HG03095 (cell line): Measurements from ENCODE around the gene AEBP2.
A peak's percentile ranks its signal among the peaks of the same experiment; 100 is the strongest.
"Not testable (repeated sequence)": the region's sequence is repeated elsewhere in the genome, so short reads cannot be mapped to it uniquely, and the experiment has no call there.

Experiments used
- ATAC-seq: cut with Tn5 transposase; IDR thresholded peaks from one replicate; pipeline ENCODE4 v1.9.1; 2021; ENCODE audit warnings: moderate library complexity; ENCODE audit not compliant: unreplicated experiment

The AEBP2 gene

GRCh38 chr12:19453961-19454360, 14.7 kb downstream of the AEBP2 start:
- ATAC-seq = no peak

- no peak for ATAC-seq
Measured at GRCh38 chr12:19454837-19455236, 15.5 kb downstream of the AEBP2 start.

GRCh38 chr12:19456176-19456575, 16.9 kb downstream of the AEBP2 start:
- ATAC-seq = no peak

- peak; percentile 73 for ATAC-seq
Measured at GRCh38 chr12:19457561-19457960, 18.3 kb downstream of the AEBP2 start.

GRCh38 chr12:19458733-19459132, 19.4 kb downstream of the AEBP2 start:
- ATAC-seq = no peak

- ATAC-seq = no peak
Measured at GRCh38 chr12:19461999-19462398, 22.7 kb downstream of the AEBP2 start.

GRCh38 chr12:19462406-19462805, 23.1 kb downstream of the AEBP2 start:
- ATAC-seq = no peak

- ATAC-seq = no peak
Measured at GRCh38 chr12:19464192-19464580, 24.9 kb downstream of the AEBP2 start.

- no peak for ATAC-seq
Measured at GRCh38 chr12:19465711-19466110, 26.4 kb downstream of the AEBP2 start.

GRCh38 chr12:19474147-19474546, 34.9 kb downstream of the AEBP2 start:
- no peak for ATAC-seq

GRCh38 chr12:19475884-19476505, 36.7 kb downstream of the AEBP2 start:
- not testable (repeated sequence) for ATAC-seq

- no peak for ATAC-seq
Measured at GRCh38 chr12:19477071-19477470, 37.8 kb downstream of the AEBP2 start.

GRCh38 chr12:19480459-19480858, 41.2 kb downstream of the AEBP2 start:
- no peak for ATAC-seq

GRCh38 chr12:19482036-19482435, 42.7 kb downstream of the AEBP2 start:
- ATAC-seq = no peak

GRCh38 chr12:19482551-19483109, 43.3 kb downstream of the AEBP2 start:
- peak; percentile 92 for ATAC-seq

- no peak for ATAC-seq
Measured at GRCh38 chr12:19483727-19484126, 44.4 kb downstream of the AEBP2 start.

GRCh38 chr12:19484738-19485137, 45.4 kb downstream of the AEBP2 start:
- no peak for ATAC-seq

GRCh38 chr12:19485240-19485639, 45.9 kb downstream of the AEBP2 start:
- ATAC-seq = no peak

GRCh38 chr12:19489168-19489567, 49.9 kb downstream of the AEBP2 start:
- no peak for ATAC-seq

GRCh38 chr12:19490908-19491307, 51.6 kb downstream of the AEBP2 start:
- no peak for ATAC-seq

- no peak for ATAC-seq
Measured at GRCh38 chr12:19491863-19492262, 52.6 kb downstream of the AEBP2 start.

GRCh38 chr12:19496219-19496878, 57.1 kb downstream of the AEBP2 start:
- ATAC-seq = no peak
